LNCAP (cell line): ENCODE measurements around the gene ERO1B.

Experiments used
- TF ChIP-seq, protein P1 (sequence below): fragments of 450-650 bp; IDR thresholded peaks from 2 replicates; pipeline ENCODE4 v1.5.1; 2017; ENCODE audit warnings: mild to moderate bottlenecking

Gene ERO1B

DNA sequence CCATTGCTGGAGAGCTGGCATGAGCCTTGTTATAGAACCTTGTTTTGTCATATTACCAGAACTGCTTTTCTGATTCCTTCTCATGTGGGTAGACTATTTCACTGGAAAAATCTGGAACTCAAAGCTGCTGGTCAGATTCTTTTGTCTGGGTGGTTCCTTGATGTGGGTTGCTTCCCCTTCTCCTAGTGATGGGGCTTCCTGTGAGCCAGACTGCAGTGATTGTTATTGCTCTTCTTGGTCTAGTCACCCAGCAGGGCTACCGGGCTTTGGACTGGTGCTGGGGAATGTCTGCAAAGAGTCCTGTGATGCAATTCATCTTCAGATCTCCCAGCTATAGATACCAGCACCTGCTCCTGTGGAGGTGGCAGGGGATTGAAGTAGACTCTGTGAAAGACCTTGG is 80.0 kb downstream of the ERO1B start:
- TF ChIP-seq, protein P1, sequence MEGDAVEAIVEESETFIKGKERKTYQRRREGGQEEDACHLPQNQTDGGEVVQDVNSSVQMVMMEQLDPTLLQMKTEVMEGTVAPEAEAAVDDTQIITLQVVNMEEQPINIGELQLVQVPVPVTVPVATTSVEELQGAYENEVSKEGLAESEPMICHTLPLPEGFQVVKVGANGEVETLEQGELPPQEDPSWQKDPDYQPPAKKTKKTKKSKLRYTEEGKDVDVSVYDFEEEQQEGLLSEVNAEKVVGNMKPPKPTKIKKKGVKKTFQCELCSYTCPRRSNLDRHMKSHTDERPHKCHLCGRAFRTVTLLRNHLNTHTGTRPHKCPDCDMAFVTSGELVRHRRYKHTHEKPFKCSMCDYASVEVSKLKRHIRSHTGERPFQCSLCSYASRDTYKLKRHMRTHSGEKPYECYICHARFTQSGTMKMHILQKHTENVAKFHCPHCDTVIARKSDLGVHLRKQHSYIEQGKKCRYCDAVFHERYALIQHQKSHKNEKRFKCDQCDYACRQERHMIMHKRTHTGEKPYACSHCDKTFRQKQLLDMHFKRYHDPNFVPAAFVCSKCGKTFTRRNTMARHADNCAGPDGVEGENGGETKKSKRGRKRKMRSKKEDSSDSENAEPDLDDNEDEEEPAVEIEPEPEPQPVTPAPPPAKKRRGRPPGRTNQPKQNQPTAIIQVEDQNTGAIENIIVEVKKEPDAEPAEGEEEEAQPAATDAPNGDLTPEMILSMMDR, result no peak

DNA sequence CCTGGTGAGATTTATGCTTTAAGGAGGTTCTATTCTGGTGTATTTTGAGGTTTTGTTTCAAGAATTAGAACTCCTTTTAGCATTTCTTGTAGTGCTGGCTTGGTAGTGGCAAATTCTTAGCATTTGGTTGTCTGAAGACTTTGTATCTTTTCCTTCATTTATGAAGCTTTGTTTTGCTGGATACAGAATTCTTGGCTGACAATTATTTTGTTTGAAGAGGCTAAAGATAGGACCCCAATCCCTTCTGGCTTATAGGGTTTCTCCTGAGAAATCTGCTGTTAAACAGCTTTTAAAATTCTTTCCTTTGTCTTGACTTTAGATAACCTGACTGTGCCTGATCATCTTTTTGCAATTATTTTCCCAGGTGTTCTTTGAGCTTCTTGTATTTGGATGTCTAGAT is 80.8 kb downstream of the ERO1B start:
- TF ChIP-seq, protein P1, result no peak

DNA sequence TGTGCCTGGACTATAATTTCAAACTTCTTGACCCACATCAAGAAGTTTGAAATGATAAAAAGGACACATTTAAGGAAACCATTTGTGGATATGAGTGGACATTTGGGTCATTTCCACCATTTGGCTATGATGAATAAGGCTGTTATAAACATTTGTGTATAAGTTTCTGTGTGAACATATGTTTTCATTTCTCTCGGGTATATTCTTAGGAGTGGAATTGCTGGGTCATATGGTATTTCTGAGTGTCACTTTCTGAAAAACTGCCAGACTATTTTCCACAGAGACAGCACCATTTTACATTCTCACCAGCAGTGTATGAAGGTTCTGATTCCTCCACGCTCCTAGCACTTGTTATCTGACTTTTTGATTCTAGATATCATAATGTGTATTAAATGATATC is 88.6 kb downstream of the ERO1B start:
- TF ChIP-seq, protein P1, result no peak

DNA sequence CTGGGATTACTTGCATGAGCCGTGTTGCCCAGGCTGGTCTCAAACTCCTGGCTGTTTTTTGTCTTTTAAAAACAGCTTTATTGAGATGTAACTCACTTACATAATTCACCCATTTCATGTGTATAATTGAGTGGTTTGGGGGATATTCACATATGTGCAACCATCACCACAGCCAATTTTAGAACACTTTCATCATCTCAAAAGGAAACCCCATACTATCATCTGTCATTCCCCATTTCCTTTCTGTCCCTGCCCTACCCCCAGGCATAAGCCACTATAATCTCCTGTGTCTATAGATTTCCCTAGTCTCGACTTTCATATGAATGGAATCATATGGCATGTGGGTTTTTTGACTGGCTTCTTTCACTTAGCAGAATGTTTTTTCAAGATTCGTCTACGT is 96.1 kb downstream of the ERO1B start:
- TF ChIP-seq, protein P1, result no peak

DNA sequence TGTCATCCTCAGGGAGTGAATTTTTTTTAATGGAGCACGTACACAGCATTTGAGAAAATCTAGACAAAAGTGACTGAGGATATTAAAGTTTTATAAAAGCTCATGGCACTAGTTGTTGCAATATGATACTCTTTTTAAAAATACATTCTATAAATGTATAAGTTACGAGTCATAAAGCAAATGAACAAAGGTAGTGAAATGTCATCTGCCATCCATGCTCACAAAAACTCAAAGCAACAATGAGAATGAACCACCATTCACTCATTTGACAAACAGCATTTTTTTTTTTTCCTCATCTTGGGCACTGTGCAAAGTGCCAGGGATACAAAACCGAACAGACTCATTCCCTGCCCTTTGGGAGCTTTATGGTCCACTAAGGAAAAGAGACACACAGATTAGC is 100.7 kb downstream of the ERO1B start:
- TF ChIP-seq, protein P1, result no peak

DNA sequence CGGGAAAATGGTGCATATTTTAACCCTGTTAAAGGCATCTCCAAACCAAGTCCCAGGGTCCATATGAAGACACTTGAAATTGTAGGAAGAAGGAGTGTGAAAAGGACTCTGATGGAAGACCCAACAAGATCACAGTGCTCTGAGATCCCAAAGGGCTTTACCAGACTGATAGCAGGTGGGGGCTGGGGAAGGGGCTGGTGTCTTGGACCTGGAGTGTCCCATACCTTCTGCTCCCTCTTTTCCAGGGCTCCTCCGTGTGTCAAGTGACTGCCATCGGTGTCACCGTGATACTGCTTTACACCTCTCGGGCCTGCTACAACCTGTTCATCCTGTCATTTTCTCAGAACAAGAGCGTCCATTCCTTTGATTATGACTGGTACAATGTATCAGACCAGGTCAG is 102.1 kb downstream of the ERO1B start:
- TF ChIP-seq, protein P1, result no peak

DNA sequence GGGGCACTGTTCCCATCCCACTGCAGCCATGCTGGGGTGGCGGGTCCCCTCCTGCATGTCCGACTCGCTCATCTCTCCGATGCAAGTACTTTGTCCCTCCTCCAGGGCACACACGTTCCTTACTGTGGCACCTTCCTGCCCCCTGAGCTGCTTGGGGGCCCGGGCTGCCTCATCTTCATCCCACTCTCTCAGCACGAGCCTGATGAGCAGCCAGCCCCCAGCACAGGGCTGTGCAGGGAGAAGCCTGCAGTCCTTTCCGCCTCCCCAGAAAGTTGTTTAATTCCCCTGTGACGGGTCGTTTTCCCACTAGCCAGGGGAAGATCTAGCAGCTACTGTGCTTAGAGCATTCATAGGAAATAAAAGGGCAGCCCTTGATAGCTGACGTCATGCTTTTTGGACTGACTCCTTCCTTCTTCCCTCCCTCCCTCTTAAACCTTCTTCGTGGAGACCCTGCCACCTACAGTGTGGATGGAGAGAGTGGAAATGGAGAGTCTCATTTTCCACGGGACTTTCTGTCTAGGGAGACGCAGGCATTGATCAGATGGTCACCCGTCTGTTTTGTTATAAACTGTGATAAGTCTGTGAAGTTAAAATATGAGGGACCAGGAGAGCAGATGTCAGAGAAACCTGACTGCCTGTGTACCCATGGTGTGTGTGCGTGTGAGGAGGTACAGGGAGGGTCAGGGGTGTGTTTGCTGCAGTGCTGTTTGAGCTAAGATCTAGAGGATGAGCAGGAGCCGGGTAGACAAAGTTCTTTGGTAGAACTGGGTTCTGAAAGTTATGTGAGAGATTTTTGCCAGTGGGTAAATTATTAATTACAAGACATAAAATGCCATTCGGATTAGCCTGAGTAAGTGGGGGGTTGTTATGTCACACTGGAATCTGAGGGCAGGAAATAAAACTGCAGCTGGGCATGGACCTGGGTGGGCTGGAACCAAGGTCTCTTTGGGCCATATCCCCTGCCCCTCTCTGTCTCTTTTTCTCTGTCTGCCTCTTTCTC is 105.1 kb downstream of the ERO1B start:
- TF ChIP-seq, protein P1, result no peak
